OCI-LY3 (cell line): ENCODE measurements around the gene STPG1.

Source experiments
- H2AFZ ChIP-seq: fragments of 200-600, 300-600 bp; shearing (Covaris generic); 2 replicates; pipeline ENCODE4 v1.6.0; 2014; ENCODE audit warnings: antibody characterized with exemption, low read depth, low read length
- H3K27ac ChIP-seq: fragments of 200-600, 300-600 bp; sonication (generic); 2 replicates; pipeline ENCODE4 v1.5.1; 2014; ENCODE audit warnings: mild to moderate bottlenecking, low read length, moderate library complexity, mixed read lengths
- H3K27me3 ChIP-seq: fragments of 200-600, 300-600 bp; sonication (generic); 2 replicates; pipeline ENCODE4 v1.6.1; 2014; ENCODE audit warnings: low read depth, low read length, mixed read lengths
- H3K36me3 ChIP-seq: fragments of 200-600, 300-600 bp; sonication (generic); replicated peaks from 2 replicates; pipeline ENCODE3; 2014; ENCODE audit warnings: low read depth, low read length, mixed read lengths
- H3K4me1 ChIP-seq: fragments of 300-600, 200-600 bp; sonication (generic); 2 replicates; pipeline ENCODE4 v1.6.1; 2014; ENCODE audit warnings: low read length, mixed read lengths
- H3K4me2 ChIP-seq: fragments of 200-600, 300-600 bp; sonication (generic); 2 replicates; pipeline ENCODE4 v1.6.1; 2014; ENCODE audit warnings: low read length, mixed read lengths
- H3K4me3 ChIP-seq: fragments of 300-600, 200-600 bp; sonication (generic); 2 replicates; pipeline ENCODE4 v1.5.1; 2014; ENCODE audit warnings: antibody characterized with exemption, mild to moderate bottlenecking, low read length, moderate library complexity
- H3K79me2 ChIP-seq: fragments of 300-600, 200-600 bp; shearing (Covaris generic); 2 replicates; pipeline ENCODE4 v1.6.1; 2014; ENCODE audit warnings: mild to moderate bottlenecking, low read length, mixed read lengths
- H3K9ac ChIP-seq: fragments of 300-600, 200-600 bp; shearing (Covaris generic); 2 replicates; pipeline ENCODE4 v1.6.0; 2014; ENCODE audit warnings: mild to moderate bottlenecking, low read length, moderate library complexity
- H3K9me3 ChIP-seq: fragments of 200-600, 300-600 bp; shearing (Covaris generic); 2 replicates; pipeline ENCODE4 v1.6.1; 2014; ENCODE audit warnings: low read length, mixed read lengths; ENCODE audit not compliant: insufficient read depth
- H4K20me1 ChIP-seq: fragments of 200-600, 300-600 bp; sonication (generic); 2 replicates; pipeline ENCODE4 v1.6.1; 2016; ENCODE audit warnings: low read length, mixed read lengths; ENCODE audit not compliant: insufficient read depth
- EZH2phosphoT487 ChIP-seq: fragments of 200-600 bp; shearing (Covaris generic); IDR thresholded peaks from 2 replicates; pipeline ENCODE4 v1.6.1; 2018; ENCODE audit warnings: antibody characterized with exemption, mixed run types, low read depth
- TF ChIP-seq, protein P1 (sequence below): fragments of 200-600, 300-600 bp; sonication (generic); IDR thresholded peaks from 2 replicates; pipeline ENCODE4 v1.5.1; 2014; ENCODE audit warnings: antibody characterized with exemption, low read length, low read depth

STPG1 gene

GRCh38 chr1:24374891-24375786 lies 38.4 kb downstream of the STPG1 start:
- no peak for TF ChIP-seq EZH2phosphoT487
- TF ChIP-seq, protein P1, sequence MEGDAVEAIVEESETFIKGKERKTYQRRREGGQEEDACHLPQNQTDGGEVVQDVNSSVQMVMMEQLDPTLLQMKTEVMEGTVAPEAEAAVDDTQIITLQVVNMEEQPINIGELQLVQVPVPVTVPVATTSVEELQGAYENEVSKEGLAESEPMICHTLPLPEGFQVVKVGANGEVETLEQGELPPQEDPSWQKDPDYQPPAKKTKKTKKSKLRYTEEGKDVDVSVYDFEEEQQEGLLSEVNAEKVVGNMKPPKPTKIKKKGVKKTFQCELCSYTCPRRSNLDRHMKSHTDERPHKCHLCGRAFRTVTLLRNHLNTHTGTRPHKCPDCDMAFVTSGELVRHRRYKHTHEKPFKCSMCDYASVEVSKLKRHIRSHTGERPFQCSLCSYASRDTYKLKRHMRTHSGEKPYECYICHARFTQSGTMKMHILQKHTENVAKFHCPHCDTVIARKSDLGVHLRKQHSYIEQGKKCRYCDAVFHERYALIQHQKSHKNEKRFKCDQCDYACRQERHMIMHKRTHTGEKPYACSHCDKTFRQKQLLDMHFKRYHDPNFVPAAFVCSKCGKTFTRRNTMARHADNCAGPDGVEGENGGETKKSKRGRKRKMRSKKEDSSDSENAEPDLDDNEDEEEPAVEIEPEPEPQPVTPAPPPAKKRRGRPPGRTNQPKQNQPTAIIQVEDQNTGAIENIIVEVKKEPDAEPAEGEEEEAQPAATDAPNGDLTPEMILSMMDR, result no peak
- H2AFZ ChIP-seq, result no peak overlapping the region
- H3K4me2 ChIP-seq, result no peak overlapping the region
- no peaks in the 10 kb centered on the region for H3K79me2 ChIP-seq
- no peaks in the 10 kb centered on the region for H3K27me3 ChIP-seq
- no peak overlapping the region for H3K4me3 ChIP-seq
- H3K9ac ChIP-seq, result no peak overlapping the region
- H3K9me3 ChIP-seq, result no peaks in the 10 kb centered on the region
- H3K36me3 ChIP-seq, result no peaks in the 10 kb centered on the region
- no peaks in the 10 kb centered on the region for H4K20me1 ChIP-seq
- H3K27ac ChIP-seq, result no peak overlapping the region
- peaks cover 17% of the 10 kb centered on the region for H3K4me1 ChIP-seq

DNA sequence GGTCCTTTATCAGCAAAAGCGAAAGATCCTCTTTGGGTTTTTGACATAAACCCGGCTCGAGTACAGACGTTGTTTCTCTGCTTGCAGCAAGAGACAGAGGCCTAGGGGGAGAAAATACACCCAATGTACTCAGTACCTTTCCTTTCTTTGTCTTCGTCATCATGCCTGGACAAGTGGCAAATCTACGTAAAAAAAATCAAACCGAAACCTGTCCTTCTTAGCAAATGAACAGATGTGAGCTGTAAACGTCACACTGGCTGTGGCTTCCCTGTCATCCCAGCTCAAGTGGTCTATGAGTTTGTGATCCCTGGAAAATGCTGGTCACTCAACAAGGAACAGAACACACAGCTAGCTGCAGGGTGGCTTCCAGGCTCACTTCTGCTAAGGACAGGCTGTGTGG lies 39.9 kb downstream of the STPG1 start:
- Histone ChIP-seq H3K27me3 (no peaks in the 10 kb centered on the region), H3K4me3 (no peak overlapping the region), H4K20me1 (no peaks in the 10 kb centered on the region), H3K79me2 (no peaks in the 10 kb centered on the region), H3K27ac (0 out of 2 replicates have a peak overlapping the region, but pooled peaks have one; percentile 21), H3K9ac (no peak overlapping the region), H3K4me2 (0 out of 2 replicates have a peak overlapping the region, but pooled peaks have one; percentile 46), H3K4me1 (peaks cover 17% of the 10 kb centered on the region), H3K9me3 (no peaks in the 10 kb centered on the region), H2AFZ (no peak overlapping the region), H3K36me3 (no peaks in the 10 kb centered on the region)
- TF ChIP-seq, protein P1, result no peak
- no peak for TF ChIP-seq EZH2phosphoT487

- peak overlapping the region; percentile 46 for H3K4me2 ChIP-seq
Measured at GRCh38 chr1:24373044-24373443, 40.5 kb downstream of the STPG1 start.

GRCh38 chr1:24369801-24370200 lies 43.8 kb downstream of the STPG1 start:
- H3K9me3 ChIP-seq, result no peaks in the 10 kb centered on the region
- no peaks in the 10 kb centered on the region for H3K36me3 ChIP-seq
- no peak overlapping the region for H3K4me2 ChIP-seq
- no peak overlapping the region for H3K27ac ChIP-seq
- no peak overlapping the region for H3K9ac ChIP-seq
- TF ChIP-seq, protein P1, result no peak
- TF ChIP-seq EZH2phosphoT487, result no peak
- peaks cover 28% of the 10 kb centered on the region for H3K4me1 ChIP-seq
- H4K20me1 ChIP-seq, result no peaks in the 10 kb centered on the region
- H2AFZ ChIP-seq, result no peak overlapping the region
- H3K4me3 ChIP-seq, result no peak overlapping the region
- H3K27me3 ChIP-seq, result no peaks in the 10 kb centered on the region
- no peaks in the 10 kb centered on the region for H3K79me2 ChIP-seq

More at GRCh38 chr1:24373044-24373443, 40.5 kb downstream of the STPG1 start:
- H3K9me3 ChIP-seq, result no peaks in the 10 kb centered on the region
- H3K36me3 ChIP-seq, result no peaks in the 10 kb centered on the region
- H2AFZ ChIP-seq, result peak overlapping the region; percentile 46; the same call in 1 of the 2 replicates
- no peak overlapping the region for H3K4me3 ChIP-seq
- H3K27ac ChIP-seq, result 0 out of 2 replicates have a peak overlapping the region, but pooled peaks have one; percentile 21
- H3K4me1 ChIP-seq, result peaks cover 17% of the 10 kb centered on the region
- no peaks in the 10 kb centered on the region for H3K27me3 ChIP-seq
- H3K9ac ChIP-seq, result no peak overlapping the region; the same call in 1 of the 2 replicates
- TF ChIP-seq, protein P1, result no peak
- no peak for TF ChIP-seq EZH2phosphoT487
- no peaks in the 10 kb centered on the region for H4K20me1 ChIP-seq
- H3K79me2 ChIP-seq, result no peaks in the 10 kb centered on the region
